GM12892 (cell line): ENCODE data around the gene PPP1R13B.

Experiments
- DNase-seq: peaks from one replicate; pipeline ENCODE4 v3.0.0; 2011; ENCODE audit not compliant: insufficient read length
- FAIRE-seq: peaks from 2 replicates; lab custom pipeline; 2011; peaks lifted over from hg19 to GRCh38; lab: Jason Lieb, UNC
- POLR2A ChIP-seq: IDR thresholded peaks from 2 replicates; pipeline ENCODE4 v1.6.1; 2011; ENCODE audit warnings: low read depth, low read length, control low read depth
- POLR2AphosphoS5 ChIP-seq: IDR thresholded peaks from 2 replicates; pipeline ENCODE4 v1.6.1; 2011; ENCODE audit warnings: low read depth, low read length, control low read depth
- TAF1 ChIP-seq: IDR thresholded peaks from 2 replicates; pipeline ENCODE4 v1.6.1; 2011; ENCODE audit warnings: low read depth, mild to moderate bottlenecking, control low read depth, low read length, borderline replicate concordance

Gene PPP1R13B

DNA sequence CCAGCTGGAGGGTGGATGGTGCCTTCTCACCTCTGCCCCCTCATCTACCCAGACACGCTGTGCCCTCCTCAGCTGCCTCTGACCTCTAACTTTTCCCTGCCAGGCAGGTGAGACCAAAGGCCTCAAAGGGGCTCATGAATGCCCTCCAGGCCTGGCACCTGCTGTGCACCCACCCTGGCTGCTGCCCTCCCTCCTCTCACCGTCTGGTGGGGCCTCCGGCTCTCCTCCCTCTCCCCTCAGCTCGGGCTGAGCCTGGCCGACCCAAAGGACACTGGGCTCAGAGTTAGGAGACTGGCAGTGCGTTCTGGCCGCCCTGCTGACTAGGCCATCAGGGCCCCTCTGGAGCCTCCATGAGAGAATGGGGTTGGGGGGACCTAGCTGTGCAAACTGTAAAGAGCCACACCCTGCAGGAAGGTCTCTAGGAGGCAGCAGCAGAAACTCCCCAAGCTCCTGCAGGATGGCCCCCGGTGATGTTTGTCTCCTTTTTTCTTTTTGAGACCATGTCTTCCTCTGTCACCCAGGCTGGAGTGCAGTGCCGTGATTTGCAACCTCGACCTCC lies 40.3 kb upstream of the PPP1R13B start:
- no peak for TF ChIP-seq TAF1
- TF ChIP-seq POLR2AphosphoS5 = no peak
- FAIRE-seq = no peak
- no peak for DNase-seq

DNA sequence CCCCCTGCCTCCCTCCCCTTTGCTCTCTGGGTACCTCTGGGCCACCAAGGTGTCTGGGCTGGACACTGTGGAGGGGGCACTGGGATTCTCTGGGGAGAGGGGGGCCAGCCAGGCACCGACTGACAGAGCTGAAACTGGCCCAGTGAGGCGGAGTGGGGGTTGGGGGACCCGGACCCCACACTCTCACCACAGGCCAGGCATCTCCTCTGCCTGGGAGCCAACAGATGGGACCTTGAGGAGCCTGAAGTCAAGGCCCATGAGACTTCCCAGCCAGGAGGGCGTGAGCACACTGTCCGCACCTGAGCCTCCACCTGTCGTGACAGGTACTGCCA lies 39.8 kb upstream of the PPP1R13B start:
- FAIRE-seq (no peak), DNase-seq (no peak)
- TF ChIP-seq POLR2A (no peak), TAF1 (no peak), POLR2AphosphoS5 (no peak)

DNA sequence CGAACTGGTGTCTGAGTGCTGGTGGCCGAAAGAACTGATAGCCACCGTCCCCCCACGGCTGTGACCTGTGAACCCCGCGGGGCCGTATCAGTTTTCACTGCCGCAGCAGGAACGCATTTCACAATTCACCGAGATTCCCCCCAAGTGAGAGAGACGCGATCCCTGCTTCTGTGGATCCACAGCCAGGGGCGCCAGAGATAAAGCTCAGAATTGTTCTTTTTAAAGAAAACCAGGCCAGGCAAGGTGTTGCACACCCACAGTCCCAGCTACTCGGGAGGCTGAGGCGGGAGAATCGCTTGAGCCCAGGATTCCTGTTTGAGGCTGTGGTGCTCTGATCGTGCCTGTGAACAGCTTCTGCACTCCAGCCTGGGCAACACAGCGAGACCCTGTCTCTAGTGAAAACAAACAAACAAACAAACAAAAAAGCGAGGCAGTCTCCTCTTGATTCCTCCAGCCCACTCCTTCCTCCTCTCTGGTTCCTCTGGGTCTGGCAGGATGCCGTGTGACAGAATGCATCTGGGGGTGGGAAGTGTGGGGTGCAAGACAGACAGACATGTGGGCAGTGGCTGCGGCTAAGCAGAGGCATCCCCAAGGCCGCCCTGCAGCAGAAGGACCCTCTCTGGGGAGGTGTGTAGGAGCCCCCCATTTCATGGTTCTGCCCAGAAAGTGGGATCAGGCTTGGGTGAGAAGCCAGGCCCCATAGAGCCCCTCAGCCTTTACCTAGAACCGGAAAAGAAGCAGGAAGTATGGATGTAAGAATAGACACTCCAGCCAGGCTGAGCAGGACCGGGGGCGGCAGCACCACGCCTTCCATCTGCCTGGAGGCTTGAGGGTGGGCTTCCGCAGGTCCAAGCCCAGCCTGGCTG lies 39.2 kb upstream of the PPP1R13B start:
- TF ChIP-seq POLR2AphosphoS5 (no peak), TAF1 (no peak), POLR2A (no peak)
- no peak for DNase-seq
- no peak for FAIRE-seq

DNA sequence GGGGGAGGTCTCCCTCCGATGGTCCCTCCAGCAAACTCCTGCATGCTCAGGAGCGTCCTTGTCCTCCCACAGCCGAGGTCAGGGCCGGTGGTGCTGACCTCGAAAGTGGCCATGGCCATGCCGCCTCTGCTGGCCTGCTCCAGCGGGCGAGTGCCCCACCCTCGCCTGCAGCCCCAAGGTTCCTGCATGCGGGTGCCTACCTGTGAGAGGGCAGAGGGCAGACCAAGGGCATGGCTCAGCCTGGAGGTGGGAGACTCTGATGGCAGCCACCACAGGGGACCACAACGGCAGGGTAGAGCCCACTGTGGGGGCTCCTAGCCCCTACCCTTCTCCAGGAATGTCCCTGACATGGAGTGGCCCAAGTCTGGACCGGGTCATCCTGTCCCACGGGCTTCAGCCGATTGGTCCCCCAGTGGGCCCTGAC lies 38.1 kb upstream of the PPP1R13B start:
- TF ChIP-seq POLR2AphosphoS5 (no peak), POLR2A (no peak), TAF1 (no peak)
- no peak for FAIRE-seq
- no peak for DNase-seq

DNA sequence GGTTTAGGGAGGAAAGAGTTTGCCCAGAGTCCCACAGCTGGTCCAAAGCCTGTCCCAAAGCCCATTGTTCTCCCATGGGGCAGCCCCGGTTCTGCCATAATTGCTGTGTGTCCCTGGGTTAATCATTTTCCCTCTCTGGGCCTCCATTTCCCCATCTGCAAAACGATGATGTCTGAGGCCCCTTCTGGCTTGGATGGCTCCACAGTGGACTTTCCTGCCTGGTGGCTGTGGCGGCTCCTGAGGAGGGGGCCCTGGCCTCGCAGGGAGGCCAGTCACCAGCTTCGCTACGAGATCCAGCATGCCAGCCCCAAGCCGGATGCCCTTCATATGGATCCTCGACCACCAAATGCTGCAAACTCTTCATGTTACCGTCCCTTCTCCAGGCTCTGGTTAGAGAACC lies 37.5 kb upstream of the PPP1R13B start:
- no peak for DNase-seq
- no peak for TF ChIP-seq POLR2AphosphoS5
- TF ChIP-seq TAF1 = no peak
- no peak for TF ChIP-seq POLR2A
- FAIRE-seq = no peak

DNA sequence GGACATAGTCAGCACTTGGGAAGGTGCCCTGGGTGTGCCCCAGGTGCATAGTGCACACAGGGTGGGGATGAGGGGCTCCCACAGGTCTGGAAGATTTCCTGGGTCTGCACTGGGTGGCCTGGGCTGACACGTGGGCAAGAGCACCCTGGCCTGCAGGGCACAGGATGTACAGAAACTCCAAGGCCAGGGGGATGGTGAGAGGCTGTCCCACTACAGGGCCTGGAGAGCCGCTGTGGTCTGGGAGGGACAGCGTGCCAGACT lies 35.8 kb upstream of the PPP1R13B start:
- FAIRE-seq = no peak
- TF ChIP-seq TAF1 (no peak), POLR2AphosphoS5 (no peak), POLR2A (no peak)
- no peak for DNase-seq

DNA sequence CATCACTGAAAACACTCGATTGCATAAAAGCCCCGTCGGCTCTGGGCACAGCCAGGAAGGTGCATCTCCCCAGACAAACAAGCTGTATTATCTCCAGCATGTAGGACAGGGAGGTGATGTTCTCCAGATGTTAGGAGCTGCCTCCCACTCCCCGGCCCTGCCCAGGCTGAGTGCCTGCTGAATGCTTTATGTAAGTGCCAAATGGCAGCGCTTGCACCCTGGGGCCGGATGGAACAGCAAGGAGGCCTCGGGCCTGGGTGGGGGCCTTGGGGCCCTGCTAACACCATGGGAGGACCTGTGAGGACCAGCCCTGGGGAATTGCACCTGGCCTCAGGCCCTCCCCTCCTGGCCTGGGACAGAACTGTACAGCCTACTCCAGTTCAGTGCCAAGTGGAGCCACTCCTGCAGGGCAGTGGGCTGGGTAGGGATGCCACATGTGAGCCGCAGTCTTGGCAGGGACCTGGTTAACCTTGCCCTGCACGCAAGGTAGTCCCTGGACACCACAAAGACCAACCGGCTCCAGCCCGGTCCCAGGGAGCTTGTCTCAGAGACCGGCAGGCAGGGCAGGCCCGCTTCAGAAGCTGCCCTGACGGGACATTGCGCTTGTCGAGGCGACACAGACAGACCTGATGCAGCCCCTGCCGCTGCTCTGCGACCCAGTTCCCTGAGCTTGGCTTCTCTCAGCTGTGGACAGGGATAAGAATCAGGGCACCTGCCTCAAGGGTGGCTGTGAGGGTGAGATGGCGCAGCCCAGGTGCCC lies 35.3 kb upstream of the PPP1R13B start:
- no peak for FAIRE-seq
- no peak for TF ChIP-seq POLR2AphosphoS5
- TF ChIP-seq TAF1 = no peak
- TF ChIP-seq POLR2A = no peak
- DNase-seq = no peak

DNA sequence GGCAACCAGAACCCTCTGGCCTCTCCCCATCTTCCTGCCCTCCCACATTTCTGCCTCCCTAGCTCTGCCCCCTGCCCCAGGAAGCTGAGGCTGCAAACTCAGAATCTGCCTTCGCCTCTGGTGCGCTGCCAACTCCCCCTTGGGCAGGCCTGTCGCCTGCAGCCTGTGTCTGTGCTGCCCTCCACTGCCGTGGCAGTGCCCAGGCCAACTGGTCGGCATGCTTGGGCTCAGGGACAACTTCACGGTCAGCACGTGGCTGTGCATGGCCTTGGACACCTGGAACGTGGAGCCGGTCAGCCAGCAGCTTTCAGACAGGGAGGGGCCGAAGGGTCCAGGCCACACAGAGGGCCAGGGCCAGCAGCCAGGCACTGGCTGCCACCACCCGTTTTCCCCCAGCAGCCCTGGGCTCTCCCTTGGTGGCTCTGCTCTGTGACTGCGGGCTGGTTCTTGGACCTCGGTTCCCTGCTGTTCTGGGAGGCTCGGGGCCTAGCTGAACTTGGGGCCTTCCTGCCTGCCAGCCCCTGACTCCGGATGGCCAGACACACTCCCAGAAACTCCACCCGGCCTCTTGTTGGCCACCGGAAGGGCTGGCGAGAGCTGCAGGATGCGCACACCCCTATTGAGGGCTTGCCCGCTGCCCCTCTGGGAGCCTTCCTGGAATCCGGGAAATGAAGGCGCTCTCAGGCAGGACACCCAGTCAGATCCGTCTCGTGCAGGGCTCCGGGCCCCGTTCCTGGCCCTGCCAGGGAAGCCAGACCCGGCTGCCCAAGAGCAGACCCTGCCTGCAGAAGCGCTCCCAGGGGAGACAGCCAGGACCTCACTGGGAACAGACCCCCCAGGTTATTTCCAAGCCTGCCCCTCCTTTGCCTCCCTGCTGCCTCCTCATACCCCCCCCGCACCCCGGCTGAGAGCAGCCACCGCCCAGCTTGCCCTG lies 34.2 kb upstream of the PPP1R13B start:
- DNase-seq = no peak
- TF ChIP-seq TAF1 (no peak), POLR2A (no peak), POLR2AphosphoS5 (no peak)
- no peak for FAIRE-seq

DNA sequence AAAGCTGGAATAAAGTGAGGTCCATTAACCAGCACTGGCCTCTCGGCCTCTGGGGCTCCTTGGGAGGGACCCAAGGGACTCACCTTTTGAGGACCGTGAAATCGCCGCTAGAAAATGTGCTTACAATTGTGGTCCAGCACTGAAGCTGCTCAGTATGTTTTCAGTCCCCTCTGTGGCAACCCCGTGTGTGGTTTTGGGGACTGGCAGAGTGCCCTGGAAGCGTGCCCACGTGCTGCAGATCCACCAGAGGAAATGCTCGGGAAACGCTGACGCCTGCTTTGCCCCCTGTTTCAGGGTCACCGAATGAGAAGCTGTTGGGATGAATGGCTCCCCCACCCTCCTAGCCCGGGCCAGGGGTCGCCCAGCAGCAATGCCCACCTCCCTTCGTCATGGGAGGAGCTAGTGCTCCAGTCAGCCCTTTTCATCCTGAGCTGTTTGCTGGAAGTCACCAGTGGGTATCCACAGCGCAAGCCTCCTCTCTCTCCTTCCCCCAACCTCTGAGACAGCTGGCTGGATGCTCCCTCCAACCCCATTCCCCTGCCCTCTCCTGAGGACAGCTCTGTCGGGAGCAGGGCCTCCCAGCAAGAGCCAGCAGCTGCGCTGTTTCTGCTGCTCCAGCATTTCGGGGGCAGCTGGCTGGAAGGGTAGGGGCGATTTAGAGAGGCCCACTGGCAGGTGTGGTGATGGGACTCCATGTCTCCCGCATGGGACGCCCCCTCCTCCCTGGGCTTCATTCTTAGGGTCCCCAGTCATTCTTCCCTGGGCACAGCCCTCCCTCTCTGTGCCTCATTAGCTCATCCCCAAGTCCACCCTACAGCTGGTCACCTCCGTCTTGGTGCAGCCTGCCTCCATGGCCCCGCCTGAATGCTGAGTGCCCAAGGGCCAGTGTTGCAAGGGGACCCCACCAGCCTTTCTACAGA lies 33.2 kb upstream of the PPP1R13B start:
- FAIRE-seq = no peak
- DNase-seq = no peak
- no peak for TF ChIP-seq TAF1
- no peak for TF ChIP-seq POLR2AphosphoS5
- no peak for TF ChIP-seq POLR2A
